Neural cell (in vitro differentiated cells): ENCODE data around the gene SND1. TPM values are rescaled to one million over a fixed set of nuclear protein-coding genes. Genes with fewer than 3 reads are reported as not detected.

Experiments
- H2AFZ ChIP-seq: fragments of 200-600, 300-800 bp; sonication (generic), shearing (Covaris generic); 2 replicates; pipeline ENCODE4 v1.6.0; 2014; ENCODE audit warnings: low read depth, mild to moderate bottlenecking, antibody characterized with exemption, low read length, moderate library complexity
- H3F3A ChIP-seq: fragments of 200-600 bp; shearing (Covaris generic); 2 replicates; pipeline ENCODE4 v1.6.1; 2016; ENCODE audit warnings: mild to moderate bottlenecking, moderate library complexity, mixed read lengths, antibody characterized with exemption, low read length; ENCODE audit not compliant: insufficient read depth, poor library complexity, severe bottlenecking
- H3K27ac ChIP-seq: fragments of 200-600, 300-800 bp; sonication (generic), shearing (Covaris generic); 2 replicates; pipeline ENCODE4 v1.5.1; 2014; ENCODE audit warnings: mild to moderate bottlenecking, low read length, moderate library complexity
- H3K27me3 ChIP-seq: fragments of 300-800, 200-600 bp; sonication (generic), shearing (Covaris generic); 2 replicates; pipeline ENCODE4 v1.6.0; 2014; ENCODE audit warnings: mild to moderate bottlenecking, low read depth, low read length, moderate library complexity; ENCODE audit not compliant: insufficient read depth
- H3K36me3 ChIP-seq: fragments of 300-800, 200-600 bp; sonication (generic), shearing (Covaris generic); 2 replicates; pipeline ENCODE4 v1.5.1; 2014; ENCODE audit warnings: mild to moderate bottlenecking, antibody characterized with exemption, low read length, moderate library complexity; ENCODE audit not compliant: insufficient read depth
- H3K4me2 ChIP-seq: fragments of 300-800, 200-600 bp; sonication (generic), shearing (Covaris generic); 2 replicates; pipeline ENCODE4 v1.6.0; 2014; ENCODE audit warnings: mild to moderate bottlenecking, low read length
- H3K4me3 ChIP-seq: fragments of 300-800, 200-600 bp; sonication (generic), shearing (Covaris generic); 2 replicates; pipeline ENCODE4 v1.5.1; 2014; ENCODE audit warnings: mild to moderate bottlenecking, low read length, moderate library complexity
- H3K79me2 ChIP-seq: fragments of 200-600 bp; shearing (Covaris generic); replicated peaks from 2 replicates; pipeline ENCODE4 v1.6.0; 2014; ENCODE audit warnings: mild to moderate bottlenecking, low read length, moderate library complexity; ENCODE audit not compliant: insufficient read depth
- H3K9ac ChIP-seq: fragments of 300-800, 200-600 bp; sonication (generic), shearing (Covaris generic); 2 replicates; pipeline ENCODE4 v1.6.1; 2016; ENCODE audit warnings: mild to moderate bottlenecking, low read length, mixed read lengths
- H3K9me2 ChIP-seq: fragments of 200-600 bp; shearing (Covaris generic); 2 replicates; pipeline ENCODE4 v1.6.1; 2016; ENCODE audit warnings: mild to moderate bottlenecking, low read length, mixed read lengths; ENCODE audit not compliant: insufficient read depth
- H3K9me3 ChIP-seq: fragments of 200-600, 300-800 bp; sonication (generic), shearing (Covaris generic); 2 replicates; pipeline ENCODE4 v1.6.1; 2016; ENCODE audit warnings: mild to moderate bottlenecking, mixed run types, low read length, moderate library complexity, mixed read lengths
- H4K20me1 ChIP-seq: fragments of 200-600 bp; shearing (Covaris generic); 2 replicates; pipeline ENCODE4 v1.6.1; 2016; ENCODE audit warnings: mild to moderate bottlenecking, mixed run types; ENCODE audit not compliant: insufficient read depth
- EP300 ChIP-seq: fragments of 450-650 bp; conservative IDR thresholded peaks from 2 replicates; pipeline ENCODE4 v1.6.1; 2014; ENCODE audit warnings: antibody characterized with exemption, mild to moderate bottlenecking, moderate library complexity; ENCODE audit not compliant: poor library complexity, severe bottlenecking
- EZH2 ChIP-seq: fragments of 200-600, 300-800 bp; shearing (Covaris generic), sonication (generic); IDR thresholded peaks from 2 replicates; pipeline ENCODE4 v1.6.1; 2014; ENCODE audit warnings: antibody characterized with exemption, low read length, borderline replicate concordance, mild to moderate bottlenecking; ENCODE audit not compliant: insufficient read depth, poor library complexity, severe bottlenecking
- MXI1 ChIP-seq: fragments of 450-650 bp; conservative IDR thresholded peaks from 2 replicates; pipeline ENCODE4 v1.6.1; 2014; ENCODE audit warnings: antibody characterized with exemption, mild to moderate bottlenecking; ENCODE audit not compliant: poor library complexity, severe bottlenecking
- POLR2AphosphoS5 ChIP-seq: IDR thresholded peaks from 2 replicates; pipeline ENCODE4 v1.6.1; 2012
- RAD21 ChIP-seq: fragments of 450-650 bp; conservative IDR thresholded peaks from 2 replicates; pipeline ENCODE4 v1.6.1; 2014; ENCODE audit warnings: antibody characterized with exemption, mild to moderate bottlenecking, moderate library complexity
- SMC3 ChIP-seq: fragments of 450-650 bp; conservative IDR thresholded peaks from 2 replicates; pipeline ENCODE4 v1.6.1; 2014; ENCODE audit warnings: antibody characterized with exemption, mild to moderate bottlenecking, moderate library complexity; ENCODE audit not compliant: poor library complexity
- TAF1 ChIP-seq: IDR thresholded peaks from 2 replicates; pipeline ENCODE4 v1.6.1; 2012; ENCODE audit warnings: low read depth
- polyA plus RNA-seq: library from polyadenylated mRNA; depleted of rRNA; stranded (reverse); fragments of >200 nt; gene quantifications from 2 replicates; pipeline ENCODE4 v1.2.3, GENCODE V29; 2014
- TF ChIP-seq, protein P1 (sequence below): fragments of 450-650 bp; IDR thresholded peaks from 2 replicates; pipeline ENCODE4 v1.5.1; 2014; ENCODE audit warnings: antibody characterized with exemption, mild to moderate bottlenecking, moderate library complexity; ENCODE audit not compliant: poor library complexity, severe bottlenecking
- TF ChIP-seq, protein P2 (sequence below): IDR thresholded peaks from 2 replicates; pipeline ENCODE4 v1.6.1; 2012; ENCODE audit warnings: borderline replicate concordance

SND1 gene
- polyA plus RNA-seq, 1 donor from 2014 or later, result 37.4 TPM

DNA sequence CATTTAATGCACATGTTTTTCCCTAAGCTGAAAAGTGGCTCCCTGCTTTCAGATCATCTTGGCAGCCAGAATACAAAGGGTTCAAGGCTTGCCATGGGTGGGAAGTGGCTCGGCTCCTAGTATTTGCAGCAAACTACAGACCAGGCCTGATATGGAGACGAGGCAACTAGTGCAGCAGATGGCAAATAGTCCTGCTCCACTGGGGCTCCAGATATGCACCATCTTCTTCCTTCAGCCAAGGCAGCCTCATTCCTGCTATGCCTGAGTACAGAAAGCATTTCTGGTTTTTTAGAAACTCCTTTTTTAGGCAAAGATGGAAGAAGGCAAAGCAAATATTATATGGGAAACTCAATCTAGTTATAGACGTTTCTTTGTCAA, 355.3 kb downstream of the SND1 start:
- Histone ChIP-seq H3K36me3 (peaks cover 9% of the 10 kb centered on the region), H3K4me3 (no peak overlapping the region), H2AFZ (no peak overlapping the region), H3F3A (no peaks in the 10 kb centered on the region), H3K27ac (no peak overlapping the region), H3K79me2 (no peaks in the 10 kb centered on the region), H3K9me3 (no peaks in the 10 kb centered on the region), H3K27me3 (no peaks in the 10 kb centered on the region), H3K4me2 (no peak overlapping the region), H4K20me1 (no peaks in the 10 kb centered on the region), H3K9me2 (no peaks in the 10 kb centered on the region), H3K9ac (no peak overlapping the region)
- TF ChIP-seq RAD21 (no peak), MXI1 (no peak), TAF1 (no peak), SMC3 (no peak)
- TF ChIP-seq, protein P1, sequence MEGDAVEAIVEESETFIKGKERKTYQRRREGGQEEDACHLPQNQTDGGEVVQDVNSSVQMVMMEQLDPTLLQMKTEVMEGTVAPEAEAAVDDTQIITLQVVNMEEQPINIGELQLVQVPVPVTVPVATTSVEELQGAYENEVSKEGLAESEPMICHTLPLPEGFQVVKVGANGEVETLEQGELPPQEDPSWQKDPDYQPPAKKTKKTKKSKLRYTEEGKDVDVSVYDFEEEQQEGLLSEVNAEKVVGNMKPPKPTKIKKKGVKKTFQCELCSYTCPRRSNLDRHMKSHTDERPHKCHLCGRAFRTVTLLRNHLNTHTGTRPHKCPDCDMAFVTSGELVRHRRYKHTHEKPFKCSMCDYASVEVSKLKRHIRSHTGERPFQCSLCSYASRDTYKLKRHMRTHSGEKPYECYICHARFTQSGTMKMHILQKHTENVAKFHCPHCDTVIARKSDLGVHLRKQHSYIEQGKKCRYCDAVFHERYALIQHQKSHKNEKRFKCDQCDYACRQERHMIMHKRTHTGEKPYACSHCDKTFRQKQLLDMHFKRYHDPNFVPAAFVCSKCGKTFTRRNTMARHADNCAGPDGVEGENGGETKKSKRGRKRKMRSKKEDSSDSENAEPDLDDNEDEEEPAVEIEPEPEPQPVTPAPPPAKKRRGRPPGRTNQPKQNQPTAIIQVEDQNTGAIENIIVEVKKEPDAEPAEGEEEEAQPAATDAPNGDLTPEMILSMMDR, result no peak
- TF ChIP-seq, protein P2, sequence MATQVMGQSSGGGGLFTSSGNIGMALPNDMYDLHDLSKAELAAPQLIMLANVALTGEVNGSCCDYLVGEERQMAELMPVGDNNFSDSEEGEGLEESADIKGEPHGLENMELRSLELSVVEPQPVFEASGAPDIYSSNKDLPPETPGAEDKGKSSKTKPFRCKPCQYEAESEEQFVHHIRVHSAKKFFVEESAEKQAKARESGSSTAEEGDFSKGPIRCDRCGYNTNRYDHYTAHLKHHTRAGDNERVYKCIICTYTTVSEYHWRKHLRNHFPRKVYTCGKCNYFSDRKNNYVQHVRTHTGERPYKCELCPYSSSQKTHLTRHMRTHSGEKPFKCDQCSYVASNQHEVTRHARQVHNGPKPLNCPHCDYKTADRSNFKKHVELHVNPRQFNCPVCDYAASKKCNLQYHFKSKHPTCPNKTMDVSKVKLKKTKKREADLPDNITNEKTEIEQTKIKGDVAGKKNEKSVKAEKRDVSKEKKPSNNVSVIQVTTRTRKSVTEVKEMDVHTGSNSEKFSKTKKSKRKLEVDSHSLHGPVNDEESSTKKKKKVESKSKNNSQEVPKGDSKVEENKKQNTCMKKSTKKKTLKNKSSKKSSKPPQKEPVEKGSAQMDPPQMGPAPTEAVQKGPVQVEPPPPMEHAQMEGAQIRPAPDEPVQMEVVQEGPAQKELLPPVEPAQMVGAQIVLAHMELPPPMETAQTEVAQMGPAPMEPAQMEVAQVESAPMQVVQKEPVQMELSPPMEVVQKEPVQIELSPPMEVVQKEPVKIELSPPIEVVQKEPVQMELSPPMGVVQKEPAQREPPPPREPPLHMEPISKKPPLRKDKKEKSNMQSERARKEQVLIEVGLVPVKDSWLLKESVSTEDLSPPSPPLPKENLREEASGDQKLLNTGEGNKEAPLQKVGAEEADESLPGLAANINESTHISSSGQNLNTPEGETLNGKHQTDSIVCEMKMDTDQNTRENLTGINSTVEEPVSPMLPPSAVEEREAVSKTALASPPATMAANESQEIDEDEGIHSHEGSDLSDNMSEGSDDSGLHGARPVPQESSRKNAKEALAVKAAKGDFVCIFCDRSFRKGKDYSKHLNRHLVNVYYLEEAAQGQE, result no peak

DNA sequence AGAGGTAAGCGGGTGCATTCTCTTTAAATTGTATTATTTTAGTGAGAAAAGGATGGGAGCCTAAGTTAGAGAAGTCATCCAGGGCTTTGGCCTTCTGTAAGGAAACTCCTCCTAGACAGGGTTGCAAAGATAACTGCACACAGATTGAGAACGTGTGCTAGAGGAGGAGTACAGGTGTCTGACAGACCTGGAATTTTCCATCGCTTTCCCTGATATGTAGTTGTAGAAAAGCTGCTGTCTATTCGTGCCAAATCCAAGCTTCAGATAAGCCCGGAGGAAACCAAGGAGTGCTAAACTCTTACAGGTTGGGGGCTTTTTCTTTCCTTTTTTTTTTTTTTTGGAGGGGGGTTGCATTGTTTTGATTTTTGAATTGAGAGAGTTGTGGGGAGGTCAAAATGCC, 356.1 kb downstream of the SND1 start:
- H3K4me3 ChIP-seq, result no peak overlapping the region
- no peaks in the 10 kb centered on the region for H4K20me1 ChIP-seq
- H3K27ac ChIP-seq, result no peak overlapping the region
- no peak for TF ChIP-seq EZH2
- TF ChIP-seq, protein P2, result no peak
- no peak for TF ChIP-seq EP300
- TF ChIP-seq, protein P1, result no peak
- TF ChIP-seq RAD21, result no peak
- no peak for TF ChIP-seq MXI1
- TF ChIP-seq TAF1, result no peak
- TF ChIP-seq SMC3, result no peak
- TF ChIP-seq POLR2AphosphoS5, result no peak
- H3K9ac ChIP-seq, result no peak overlapping the region
- peaks cover 9% of the 10 kb centered on the region for H3K36me3 ChIP-seq
- H3K9me3 ChIP-seq, result no peaks in the 10 kb centered on the region
- no peaks in the 10 kb centered on the region for H3K79me2 ChIP-seq
- H3K4me2 ChIP-seq, result no peak overlapping the region
- H2AFZ ChIP-seq, result no peak overlapping the region
- H3K27me3 ChIP-seq, result no peaks in the 10 kb centered on the region
- no peaks in the 10 kb centered on the region for H3F3A ChIP-seq
- H3K9me2 ChIP-seq, result no peaks in the 10 kb centered on the region
